Right lobe of liver (tissue), 6 donors: ENCODE results near the gene UTS2R. TPM values are rescaled to one million over a fixed set of nuclear protein-coding genes. Genes with fewer than 3 reads are reported as not detected.
A peak's percentile ranks its signal among the peaks of the same experiment; 100 is the strongest.

ENCODE experiments used
- ATAC-seq, 4 donors: fragments of 200-7000 bp; cut with Tn5 transposase; one replicate each; pipeline ENCODE4 v1.9.1; 2020; ENCODE audit warnings: mild to moderate bottlenecking in 4 of 4, moderate library complexity in 4 of 4
- DNase-seq, 3 donors: peaks; one replicate each; pipeline ENCODE4 v3.0.0-alpha.2; 2020
- H3K27ac ChIP-seq, 3 donors: fragments of 200-600 bp; one replicate each; pipeline ENCODE4 v1.8.0; 2022
- H3K27me3 ChIP-seq, 2 donors: fragments of 200-600 bp; one replicate each; pipeline ENCODE4 v1.8.0; 2022
- H3K36me3 ChIP-seq, 4 donors: fragments of 200-600 bp; sonication (generic) in 1 of 4; one replicate each; pipeline versions ENCODE4 v1.5.1 to v1.8.0; 2017 to 2022; ENCODE audit warnings: control low read depth in 1 of 4
- H3K4me1 ChIP-seq, 4 donors: fragments of 200-600 bp; sonication (generic) in 1 of 4; one replicate each; pipeline versions ENCODE4 v1.5.1 to v1.8.0; 2017 to 2022; ENCODE audit warnings: control low read depth in 1 of 4
- H3K4me3 ChIP-seq, 3 donors: fragments of 200-600 bp; one replicate each; pipeline ENCODE4 v1.8.0; 2022
- H3K9me3 ChIP-seq, 4 donors: fragments of 200-600 bp; sonication (generic) in 1 of 4; one replicate each; pipeline versions ENCODE4 v1.5.1 to v1.8.0; 2017 to 2022; ENCODE audit warnings: control low read depth in 1 of 4
- POLR2A ChIP-seq: fragments of 450-650 bp; IDR thresholded peaks from one replicate; pipeline ENCODE4 v1.6.1; 2017; ENCODE audit warnings: antibody characterized with exemption, mild to moderate bottlenecking
- WGBS: methylation state at CpG from one replicate; pipeline ENCODE4 v1.1.6; 2018; ENCODE audit warnings: low coverage, low lambda C conversion rate; ENCODE audit not compliant: insufficient coverage; ENCODE audit errors: missing lambda C conversion rate; 5-methylcytosine and 5-hydroxymethylcytosine counted together
- intact Hi-C, 2 donors: fragments of 100-400 bp; cut with DNase I; formaldehyde crosslinking; loops; one replicate each; pipeline versions ENCODE4 v1.11.2 to v1.14.1; 2022
- total RNA-seq, 6 experiments: library from RNA; depleted of rRNA in 2 of 6; stranded (reverse); fragments of >200 nt in 2 of 6; fragmentation: NEBNext Ultra II Directional in 3 of 6; extraction: Animal tissue kit (Norgen Biotek cat#: 25700) in 3 of 6; gene quantifications; one replicate each; pipeline versions ENCODE4 v1.1.0 to v1.2.4, GENCODE V29; 2016 to 2023
- TF ChIP-seq, protein P1 (sequence below), 4 donors: fragments of 200-600 bp in 3 of 4; fragments of 450-650 bp in 1 of 4; IDR thresholded peaks; one replicate each; pipeline versions ENCODE4 v1.5.1 to v1.8.0; 2016 to 2022; ENCODE audit warnings: antibody characterized with exemption in 4 of 4, mild to moderate bottlenecking in 2 of 4
- donor health status: DM: no; HTN: yes; CAD: no.
- donor health status: DM: no; HTN: no; CAD: no.
- donor health status: DM: no; HTN: no; CAD: no.
- donor health status: DM: no; HTN: yes; CAD: no.
- donor health status: DM: no; HTN: yes; CAD: no.

Gene UTS2R
- total RNA-seq, 6 experiments from 2014 or later = not detected

DNA sequence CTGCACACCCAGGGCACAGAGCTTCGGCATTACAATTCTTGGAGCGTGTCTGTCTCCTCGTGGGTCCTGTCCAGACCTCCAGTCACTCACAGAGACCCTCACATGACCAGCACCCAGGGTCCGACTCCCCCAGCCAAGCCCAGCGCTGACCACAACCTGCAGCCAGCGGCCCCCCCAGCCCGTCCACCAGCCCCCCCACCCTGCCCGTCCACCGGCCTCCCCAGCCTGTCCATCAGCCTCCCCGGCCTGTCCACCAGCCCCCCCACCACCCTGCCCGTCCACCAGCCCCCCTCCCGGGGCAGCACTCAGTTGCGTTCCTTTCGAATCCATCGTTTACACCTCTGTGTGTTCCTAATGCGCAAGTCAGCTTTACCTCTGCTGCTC lies 43.8 kb upstream of the UTS2R start:
- TF ChIP-seq, protein P1, sequence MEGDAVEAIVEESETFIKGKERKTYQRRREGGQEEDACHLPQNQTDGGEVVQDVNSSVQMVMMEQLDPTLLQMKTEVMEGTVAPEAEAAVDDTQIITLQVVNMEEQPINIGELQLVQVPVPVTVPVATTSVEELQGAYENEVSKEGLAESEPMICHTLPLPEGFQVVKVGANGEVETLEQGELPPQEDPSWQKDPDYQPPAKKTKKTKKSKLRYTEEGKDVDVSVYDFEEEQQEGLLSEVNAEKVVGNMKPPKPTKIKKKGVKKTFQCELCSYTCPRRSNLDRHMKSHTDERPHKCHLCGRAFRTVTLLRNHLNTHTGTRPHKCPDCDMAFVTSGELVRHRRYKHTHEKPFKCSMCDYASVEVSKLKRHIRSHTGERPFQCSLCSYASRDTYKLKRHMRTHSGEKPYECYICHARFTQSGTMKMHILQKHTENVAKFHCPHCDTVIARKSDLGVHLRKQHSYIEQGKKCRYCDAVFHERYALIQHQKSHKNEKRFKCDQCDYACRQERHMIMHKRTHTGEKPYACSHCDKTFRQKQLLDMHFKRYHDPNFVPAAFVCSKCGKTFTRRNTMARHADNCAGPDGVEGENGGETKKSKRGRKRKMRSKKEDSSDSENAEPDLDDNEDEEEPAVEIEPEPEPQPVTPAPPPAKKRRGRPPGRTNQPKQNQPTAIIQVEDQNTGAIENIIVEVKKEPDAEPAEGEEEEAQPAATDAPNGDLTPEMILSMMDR (IDR thresholded peaks at IDR 0.05) = no peak
- TF ChIP-seq POLR2A = no peak
- Histone ChIP-seq H3K4me3 (peak overlapping the region in 1 of 3 donors; percentile 28), H3K27ac (peak overlapping the region in 2 of 3 donors; percentile 74 to 93), H3K27me3 (no peaks in the 10 kb centered on the region), H3K4me1 (peaks cover 0 to 35% (median 11%) of the 10 kb centered on the region in 4 donors), H3K36me3 (no peaks in the 10 kb centered on the region), H3K9me3 (no peaks in the 10 kb centered on the region)
- DNase-seq (no peak), ATAC-seq (no peak)
- WGBS = 51% methylated on average over 8 of the region's 16 CpGs
- intact Hi-C loops = no loop called here

DNA sequence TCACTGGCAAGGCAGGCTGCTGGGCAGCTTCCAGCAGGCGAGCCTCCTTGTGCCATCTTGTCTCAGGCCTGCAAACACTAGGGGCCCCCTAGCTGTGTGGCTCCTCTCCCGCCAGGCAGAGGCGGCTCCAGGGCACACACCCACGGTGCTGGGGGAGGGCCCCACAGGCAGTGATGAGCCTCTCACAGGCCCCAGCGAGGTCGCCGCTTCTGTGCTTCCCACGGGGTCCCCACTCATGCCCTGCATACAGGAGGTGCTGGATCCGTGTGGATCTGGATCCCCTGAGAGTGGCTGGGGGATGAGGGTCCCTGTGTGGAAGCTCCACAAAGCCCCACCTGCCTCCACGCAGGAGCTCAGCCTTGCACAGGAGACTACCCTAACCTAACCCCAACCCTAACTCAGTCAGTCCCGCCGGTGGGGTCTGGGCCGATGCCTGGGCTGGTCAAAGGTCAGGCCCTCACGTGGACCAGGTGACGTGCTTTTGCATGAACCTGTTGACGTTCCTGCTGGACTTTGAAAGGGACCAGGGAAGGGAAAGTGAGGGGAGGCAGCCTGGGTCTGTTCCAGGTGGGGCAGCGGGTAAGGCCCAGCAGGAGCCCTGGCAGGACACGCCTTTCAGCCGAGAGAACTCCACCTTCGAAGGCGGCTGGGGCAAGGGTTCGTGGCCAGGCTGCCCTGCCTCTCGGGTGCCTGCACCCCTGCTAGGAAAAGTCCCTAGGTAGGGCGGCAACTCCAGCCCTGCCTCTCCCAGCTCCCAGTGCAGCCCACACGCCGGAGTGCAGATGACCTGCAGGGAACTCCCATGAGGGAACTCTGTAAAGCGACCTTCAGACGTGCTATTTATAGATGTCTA lies 43.2 kb upstream of the UTS2R start:
- 38% methylated on average over 3 of the region's 28 CpGs for WGBS
- H3K27me3 ChIP-seq = no peaks in the 10 kb centered on the region
- peak overlapping the region in 1 of 3 donors; percentile 28 for H3K4me3 ChIP-seq
- ATAC-seq = peak; percentile 74 to 81 (median 80)
- intact Hi-C loops = no loop called here
- peak overlapping the region; percentile 54 to 93 (median 74) for H3K27ac ChIP-seq
- peaks cover 0 to 35% (median 11%) of the 10 kb centered on the region in 4 donors for H3K4me1 ChIP-seq
- TF ChIP-seq, protein P1 (IDR thresholded peaks at IDR 0.05) = no peak
- TF ChIP-seq POLR2A = peak; percentile 39
- no peaks in the 10 kb centered on the region for H3K9me3 ChIP-seq
- peak; percentile 88 to 98 (median 95) for DNase-seq
- no peaks in the 10 kb centered on the region for H3K36me3 ChIP-seq

DNA sequence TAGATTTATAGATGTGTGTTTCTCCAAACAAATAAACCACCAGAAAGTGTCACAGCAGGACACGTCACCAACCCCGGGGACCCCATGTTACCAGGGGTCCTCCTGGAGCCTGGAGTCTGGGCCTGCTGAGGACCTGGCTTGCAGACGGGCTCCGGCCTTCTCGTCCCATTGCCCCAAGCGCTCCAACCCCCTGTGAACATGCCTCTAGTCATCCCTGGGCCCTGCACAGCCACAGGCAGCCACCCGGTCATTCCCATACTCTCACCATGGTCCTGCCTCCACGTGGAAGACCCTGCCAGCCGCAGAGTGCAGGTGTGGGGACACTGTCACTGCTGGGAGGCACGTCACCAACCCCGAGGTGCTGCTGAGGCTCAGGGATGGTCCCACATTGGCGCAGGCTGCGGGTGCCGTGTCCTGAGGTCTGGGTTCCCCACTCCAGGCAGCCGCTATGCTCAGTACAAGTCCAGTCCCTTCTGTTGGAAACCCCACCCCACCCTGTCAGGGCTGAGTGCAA lies 42.5 kb upstream of the UTS2R start:
- DNase-seq = peak in 2 of 3 donors; percentile 26 to 52
- TF ChIP-seq, protein P1 (IDR thresholded peaks at IDR 0.05) = no peak
- no peak for TF ChIP-seq POLR2A
- Histone ChIP-seq H3K27ac (peak overlapping the region; percentile 16 to 93 (median 74)), H3K27me3 (no peaks in the 10 kb centered on the region), H3K4me1 (peaks cover 0 to 35% (median 11%) of the 10 kb centered on the region in 4 donors), H3K4me3 (no peak overlapping the region), H3K36me3 (no peaks in the 10 kb centered on the region), H3K9me3 (no peaks in the 10 kb centered on the region)
- 20% methylated on average over 1 of the region's 15 CpGs for WGBS
- ATAC-seq = no peak
- intact Hi-C loops = no loop called here

DNA sequence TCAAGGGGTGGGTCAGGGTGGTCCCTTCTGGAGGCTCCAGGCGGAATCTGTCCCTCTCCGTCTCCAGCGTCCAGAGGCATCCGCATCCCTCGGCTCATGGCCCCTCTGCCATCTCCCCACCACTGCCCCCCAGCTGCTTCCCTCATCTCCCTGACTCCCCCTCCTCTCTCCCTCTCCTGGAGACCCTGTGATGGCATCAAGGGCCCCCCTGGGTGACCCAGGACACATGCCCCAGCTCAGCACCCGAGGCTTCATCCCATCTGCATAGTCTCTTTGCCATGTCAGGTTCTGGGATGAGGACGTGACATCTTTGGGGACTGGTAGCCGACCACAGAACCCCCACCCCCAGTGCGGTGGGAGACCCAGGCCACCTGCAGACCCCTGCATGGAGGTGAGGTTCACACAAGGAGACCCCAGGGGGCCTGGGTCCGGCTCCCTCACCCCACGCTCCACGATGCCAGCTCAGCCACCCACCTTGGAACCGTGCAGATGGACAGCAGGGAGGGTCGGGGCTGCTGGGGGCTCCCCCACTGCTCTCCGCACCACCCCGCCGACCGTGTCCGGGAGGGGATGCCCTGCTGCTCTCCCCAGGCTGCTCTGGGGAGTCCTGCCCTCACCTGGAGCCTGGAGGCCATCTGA lies 41.8 kb upstream of the UTS2R start:
- TF ChIP-seq, protein P1 (IDR thresholded peaks at IDR 0.05) = no peak
- intact Hi-C loops = no loop called here
- DNase-seq = peak in 1 of 3 donors; percentile 21
- no peak overlapping the region for H3K4me3 ChIP-seq
- whole genome bisulfite sequencing = 90% methylated on average over 3 of the region's 19 CpGs
- no peaks in the 10 kb centered on the region for H3K36me3 ChIP-seq
- no peaks in the 10 kb centered on the region for H3K27me3 ChIP-seq
- H3K27ac ChIP-seq = no peak overlapping the region
- no peaks in the 10 kb centered on the region for H3K9me3 ChIP-seq
- peaks cover 0 to 33% (median 13%) of the 10 kb centered on the region in 4 donors for H3K4me1 ChIP-seq
- ATAC-seq = no peak
